AG09319 (cell line): ENCODE measurements around the gene KLHL2.

Experiments
- DNase-seq: peaks from one replicate; pipeline ENCODE4 v3.0.0-alpha.2; 2010; ENCODE audit warnings: low read depth; ENCODE audit errors: extremely low read depth
- TF ChIP-seq, protein P1 (sequence below): IDR thresholded peaks from 2 replicates; pipeline ENCODE4 v1.5.1; 2011; ENCODE audit warnings: low read depth, mild to moderate bottlenecking, inconsistent platforms, low read length, moderate library complexity

Gene KLHL2

GRCh38 chr4:165288639-165289422 is 81.5 kb downstream of the KLHL2 start:
- DNase-seq, result peak; percentile 23

GRCh38 chr4:165289423-165289785 is 82.0 kb downstream of the KLHL2 start:
- TF ChIP-seq, protein P1, sequence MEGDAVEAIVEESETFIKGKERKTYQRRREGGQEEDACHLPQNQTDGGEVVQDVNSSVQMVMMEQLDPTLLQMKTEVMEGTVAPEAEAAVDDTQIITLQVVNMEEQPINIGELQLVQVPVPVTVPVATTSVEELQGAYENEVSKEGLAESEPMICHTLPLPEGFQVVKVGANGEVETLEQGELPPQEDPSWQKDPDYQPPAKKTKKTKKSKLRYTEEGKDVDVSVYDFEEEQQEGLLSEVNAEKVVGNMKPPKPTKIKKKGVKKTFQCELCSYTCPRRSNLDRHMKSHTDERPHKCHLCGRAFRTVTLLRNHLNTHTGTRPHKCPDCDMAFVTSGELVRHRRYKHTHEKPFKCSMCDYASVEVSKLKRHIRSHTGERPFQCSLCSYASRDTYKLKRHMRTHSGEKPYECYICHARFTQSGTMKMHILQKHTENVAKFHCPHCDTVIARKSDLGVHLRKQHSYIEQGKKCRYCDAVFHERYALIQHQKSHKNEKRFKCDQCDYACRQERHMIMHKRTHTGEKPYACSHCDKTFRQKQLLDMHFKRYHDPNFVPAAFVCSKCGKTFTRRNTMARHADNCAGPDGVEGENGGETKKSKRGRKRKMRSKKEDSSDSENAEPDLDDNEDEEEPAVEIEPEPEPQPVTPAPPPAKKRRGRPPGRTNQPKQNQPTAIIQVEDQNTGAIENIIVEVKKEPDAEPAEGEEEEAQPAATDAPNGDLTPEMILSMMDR, result no peak
- DNase-seq, result no peak

More at GRCh38 chr4:165288639-165289422, 81.5 kb downstream of the KLHL2 start:
- TF ChIP-seq, protein P1, result no peak

DNA sequence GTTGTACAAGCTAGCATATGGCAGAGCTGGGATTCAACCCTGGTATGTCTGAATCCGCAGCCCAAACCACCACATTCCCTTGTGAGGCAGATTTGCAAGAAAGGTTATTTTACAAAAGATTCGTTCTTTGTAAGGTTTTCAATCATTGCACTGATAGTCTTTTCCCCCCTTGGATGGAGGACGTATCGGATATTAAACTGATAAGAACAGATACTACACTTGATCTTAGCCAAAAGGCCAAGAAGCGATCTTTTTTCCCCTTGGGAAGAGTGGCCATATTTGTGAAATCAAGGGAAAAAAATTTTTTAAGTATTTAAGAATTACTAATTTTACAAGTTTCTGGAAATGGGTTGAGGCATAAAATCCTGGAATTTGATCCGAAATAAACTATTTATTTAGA is 85.7 kb downstream of the KLHL2 start:
- no peak for DNase-seq
- TF ChIP-seq, protein P1, result no peak

DNA sequence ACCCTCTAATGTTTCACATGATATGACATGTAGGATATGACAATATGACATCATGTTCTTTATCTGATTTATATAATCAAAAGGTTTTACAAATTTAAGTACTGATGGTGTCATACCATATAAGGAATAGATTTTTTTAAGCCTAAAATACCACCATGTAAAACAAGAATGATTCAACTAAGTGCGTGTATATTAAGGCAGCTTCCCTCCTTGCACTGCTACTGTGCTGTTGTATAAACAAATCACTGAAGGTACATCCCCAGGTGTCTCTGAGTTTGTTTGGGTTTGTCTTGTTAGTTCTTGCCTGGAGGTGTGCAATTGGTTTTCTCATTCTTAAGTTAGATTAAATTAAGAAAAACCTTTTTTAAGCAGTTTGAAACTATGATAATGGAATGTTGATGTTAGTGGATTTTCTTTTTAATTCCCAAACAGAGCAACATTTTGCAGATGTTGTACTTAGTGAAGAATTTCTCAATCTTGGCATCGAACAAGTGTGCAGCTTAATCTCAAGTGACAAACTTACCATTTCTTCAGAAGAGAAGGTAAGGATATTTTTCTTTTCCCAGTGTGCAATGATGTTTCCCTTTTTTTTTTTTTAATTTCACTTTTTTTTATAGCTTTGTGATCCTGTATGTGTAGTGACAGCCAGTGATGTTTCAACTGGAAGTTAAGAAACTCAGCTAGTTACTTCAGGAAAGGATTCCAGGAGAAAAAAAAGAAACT is 86.7 kb downstream of the KLHL2 start:
- TF ChIP-seq, protein P1, result no peak
- DNase-seq, result no peak

GRCh38 chr4:165294907-165295306 is 87.5 kb downstream of the KLHL2 start:
- no peak for DNase-seq
- TF ChIP-seq, protein P1, result no peak

DNA sequence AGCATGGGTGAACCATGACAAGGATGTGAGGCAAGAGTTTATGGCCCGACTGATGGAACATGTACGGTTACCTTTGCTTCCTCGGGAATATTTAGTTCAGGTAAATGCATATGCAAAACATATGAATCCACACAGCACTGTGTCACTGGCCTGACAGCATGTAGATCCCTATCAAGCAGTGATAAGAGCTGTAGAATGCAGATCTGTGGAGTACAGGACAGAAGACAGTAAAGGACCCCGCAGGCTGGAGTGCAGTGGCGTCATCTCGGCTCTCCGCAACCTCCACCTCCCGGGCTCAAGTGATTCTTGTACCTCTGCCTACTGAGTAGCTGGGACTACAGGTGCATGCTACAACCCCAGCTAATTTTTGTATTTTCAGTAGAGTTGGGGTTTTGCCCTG is 90.3 kb downstream of the KLHL2 start:
- no peak for DNase-seq
- TF ChIP-seq, protein P1, result no peak

DNA sequence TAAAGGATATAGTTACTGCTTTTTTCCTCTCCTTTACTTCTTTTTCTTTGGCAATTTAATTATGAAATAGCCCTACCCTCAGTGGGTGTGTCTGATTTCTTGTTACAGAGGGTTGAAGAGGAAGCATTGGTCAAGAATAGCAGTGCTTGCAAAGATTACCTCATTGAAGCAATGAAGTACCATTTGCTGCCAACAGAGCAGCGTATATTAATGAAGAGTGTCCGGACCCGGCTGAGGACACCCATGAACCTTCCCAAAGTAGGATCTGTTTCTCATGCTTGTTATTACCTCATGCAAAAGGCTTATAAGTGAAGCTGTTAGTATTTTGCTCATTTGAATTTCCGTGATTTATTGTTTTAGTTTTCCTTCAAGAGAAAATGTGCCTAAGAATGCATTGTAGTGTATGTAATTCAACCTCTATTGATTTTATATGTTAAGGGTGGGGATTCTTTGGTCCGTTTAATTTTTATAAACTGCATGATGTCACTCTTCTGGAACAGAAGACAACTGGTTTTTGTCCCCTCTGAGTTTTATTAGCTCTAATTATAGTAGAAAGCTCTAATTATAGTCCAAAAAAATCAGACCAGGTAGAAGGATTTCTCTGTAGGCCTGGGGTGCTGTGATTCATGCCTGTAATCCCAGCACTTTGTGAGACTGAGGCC is 92.2 kb downstream of the KLHL2 start:
- no peak for DNase-seq
- TF ChIP-seq, protein P1, result no peak
